ENCODE results near the gene WDCP.

DNA sequence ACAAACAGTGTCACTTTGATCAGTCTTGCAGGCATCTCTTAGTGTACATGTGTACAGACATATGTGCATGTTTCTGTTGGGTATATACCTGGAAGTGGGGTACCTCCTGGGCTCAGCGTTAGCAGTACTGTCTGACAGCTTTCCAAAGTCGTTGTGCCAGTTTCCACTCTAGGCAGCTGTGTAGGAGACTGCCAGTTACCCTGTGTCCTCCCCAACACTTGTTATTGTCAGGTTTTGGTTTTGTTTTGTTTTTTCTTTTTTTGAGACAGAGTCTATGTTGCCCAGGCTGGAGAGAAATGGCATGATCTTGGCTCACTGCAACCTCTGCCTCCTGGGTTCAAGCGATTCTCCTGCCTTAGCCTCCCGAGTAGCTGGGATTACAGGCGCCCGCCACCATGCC, 8.6 kb upstream of the WDCP start:
- no peak for TF ChIP-seq CTCF (IDR thresholded peaks at IDR 0.05; ENCODE audit: low read depth, low read length)
- no peak for TF ChIP-seq EZH2phosphoT487 (IDR thresholded peaks at IDR 0.05; ENCODE audit: low read depth)
